IPS-11a (cell line): ENCODE measurements around the gene NHLRC3.
A peak's percentile ranks its signal among the peaks of the same experiment; 100 is the strongest.
"Not testable (repeated sequence)": the region's sequence is repeated elsewhere in the genome, so short reads cannot be mapped to it uniquely, and the experiment has no call there.

Source experiments
- H3K4me3 ChIP-seq: one replicate; pipeline ENCODE4 v1.5.1; 2013; ENCODE audit warnings: low read depth, low read length, control low read depth

Gene NHLRC3, protein sequence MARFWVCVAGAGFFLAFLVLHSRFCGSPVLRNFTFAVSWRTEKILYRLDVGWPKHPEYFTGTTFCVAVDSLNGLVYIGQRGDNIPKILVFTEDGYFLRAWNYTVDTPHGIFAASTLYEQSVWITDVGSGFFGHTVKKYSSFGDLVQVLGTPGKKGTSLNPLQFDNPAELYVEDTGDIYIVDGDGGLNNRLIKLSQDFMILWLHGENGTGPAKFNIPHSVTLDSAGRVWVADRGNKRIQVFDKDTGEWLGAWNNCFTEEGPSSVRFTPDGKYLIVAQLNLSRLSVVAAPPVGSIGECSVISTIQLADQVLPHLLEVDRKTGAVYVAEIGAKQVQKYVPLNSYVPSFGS

DNA sequence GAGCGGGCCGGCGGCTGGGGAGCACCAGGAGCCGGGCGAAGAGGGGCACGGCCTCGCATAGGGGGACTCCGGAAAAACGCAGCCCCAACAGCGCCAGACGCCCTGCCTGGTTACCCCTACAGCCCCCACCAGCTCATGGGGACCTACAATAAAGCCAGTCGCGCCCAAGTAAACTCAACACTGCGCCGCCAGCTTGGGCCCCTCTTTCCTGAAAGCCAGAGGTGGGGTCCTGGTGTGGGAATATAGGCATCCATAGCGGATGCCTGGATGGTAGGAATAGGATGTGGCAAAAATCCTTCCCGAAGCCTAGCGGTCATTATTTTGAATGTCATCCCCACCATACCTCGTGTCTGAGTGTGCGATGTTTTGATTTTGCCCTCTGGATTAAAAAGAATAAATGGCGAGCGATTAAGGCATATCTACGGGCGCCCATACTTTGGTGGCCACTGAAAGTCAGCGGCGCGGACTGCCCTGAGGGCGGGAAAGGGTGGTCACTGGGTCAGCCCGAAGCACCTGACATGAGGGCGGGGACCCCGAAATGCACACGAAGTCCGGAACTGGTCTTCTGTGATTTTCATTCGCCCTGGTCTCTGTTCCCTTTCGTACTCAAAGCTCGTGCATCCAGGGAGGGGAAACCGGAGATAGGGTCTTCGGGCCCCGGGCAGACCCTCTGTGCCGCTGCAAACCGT, at the start of gene NHLRC3, which contains the start of gene PROSER1:
Gene NHLRC3 (plus strand): TSS at position 577 of the 689 bp plus-strand sequence. CDS start 184 bp downstream, outside the sequence.
Gene PROSER1 (minus strand): TSS at position 210 of the 689 bp plus-strand sequence. CDS start 847 bp downstream, outside the sequence.
- H3K4me3 ChIP-seq = peak within 1 kb of the TSS; percentile 79

DNA sequence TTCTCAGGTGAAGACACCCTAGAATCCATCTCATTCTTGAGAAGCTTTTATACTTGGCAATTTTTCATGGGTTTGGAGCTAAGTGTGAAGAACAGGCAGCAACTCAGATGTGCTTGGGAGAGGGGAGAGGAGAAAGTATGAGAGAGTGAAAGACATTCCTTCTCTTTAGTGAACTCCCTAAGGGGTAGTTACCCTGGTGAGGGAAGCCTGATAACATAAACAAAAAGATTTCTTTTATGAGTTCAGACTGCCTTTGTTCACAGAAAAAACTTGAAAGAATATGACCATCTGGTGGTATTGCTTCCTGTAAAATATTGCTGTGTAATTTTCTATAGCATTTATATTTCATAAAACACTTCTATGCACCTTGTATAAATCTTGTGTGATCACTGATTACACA, 47.6 kb upstream of the NHLRC3 start, which contains the start of gene STOML3:
Gene STOML3 (minus strand): TSS at position 139 of the 400 bp plus-strand sequence. CDS start 110 bp downstream, at position 29.
- H3K4me3 ChIP-seq = no peak within 1 kb of the TSS

DNA sequence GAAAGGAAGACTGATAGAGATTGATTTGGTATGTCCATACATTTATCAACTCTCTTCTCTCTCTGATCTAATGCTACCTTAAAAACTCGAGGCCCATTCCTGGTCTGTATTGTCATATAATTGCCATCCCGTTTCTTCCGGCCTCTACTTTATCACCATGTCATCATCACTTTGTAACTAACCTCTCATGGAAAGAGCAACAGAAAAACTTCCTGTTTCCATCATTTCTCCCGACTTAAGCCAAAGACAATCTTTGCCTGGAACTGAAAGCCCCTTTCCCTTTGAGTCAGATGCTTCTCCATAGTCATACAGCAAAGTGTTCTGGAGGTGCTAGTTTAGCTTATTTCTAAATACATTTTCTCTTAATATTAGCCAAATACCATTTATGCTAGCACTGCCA, 44.9 kb upstream of the NHLRC3 start:
- H3K4me3 ChIP-seq = no peak overlapping the region

DNA sequence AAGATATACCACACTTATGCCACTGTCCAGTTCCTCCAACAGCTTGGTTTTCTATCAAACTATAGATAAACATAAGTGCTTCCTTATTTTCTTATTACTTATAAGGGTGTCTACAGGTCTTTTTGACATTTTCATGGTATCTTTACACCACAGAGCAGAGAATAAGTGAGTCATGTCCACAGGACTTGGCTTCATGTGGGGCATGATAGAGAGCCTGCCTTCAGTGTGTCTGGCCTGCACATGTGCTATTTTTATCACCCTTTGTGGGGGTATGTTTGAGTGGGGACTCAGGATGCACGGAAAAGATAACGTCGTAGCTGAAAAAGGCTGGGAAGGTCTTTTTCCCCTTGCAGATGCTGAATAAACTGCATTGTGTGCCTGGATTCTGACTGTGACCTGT, 39.5 kb upstream of the NHLRC3 start:
- H3K4me3 ChIP-seq = no peak overlapping the region

DNA sequence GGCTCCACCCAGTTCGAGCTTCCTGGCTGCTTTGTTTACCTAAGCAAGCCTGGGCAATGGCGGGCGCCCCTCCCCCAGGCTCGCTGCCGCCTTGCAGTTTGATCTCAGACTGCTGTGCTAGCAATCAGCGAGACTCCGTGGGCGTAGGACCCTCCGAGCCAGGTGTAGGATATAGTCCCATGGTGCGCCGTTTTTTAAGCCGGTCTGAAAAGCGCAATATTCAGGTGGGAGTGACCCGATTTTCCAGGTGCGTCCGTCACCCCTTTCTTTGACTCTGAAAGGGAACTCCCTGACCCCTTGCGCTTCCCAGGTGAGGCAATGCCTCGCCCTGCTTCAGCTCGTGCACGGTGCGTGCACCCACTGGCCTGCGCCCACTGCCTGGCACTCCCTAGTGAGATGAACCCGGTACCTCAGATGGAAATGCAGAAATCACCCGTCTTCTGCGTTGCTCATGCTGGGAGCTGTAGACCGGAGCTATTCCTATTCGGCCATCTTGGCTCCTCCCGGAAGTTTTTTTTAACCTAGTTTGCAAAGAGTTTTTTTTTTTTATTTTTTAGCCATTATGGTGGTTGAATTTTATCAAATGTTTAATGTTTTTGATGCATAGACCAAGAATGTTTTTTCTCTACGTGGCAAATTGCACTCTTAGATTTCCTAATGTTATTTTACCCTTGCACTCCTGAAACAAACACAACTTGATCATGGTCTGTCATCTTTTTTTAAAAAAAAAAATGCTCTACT, 31.7 kb upstream of the NHLRC3 start:
- H3K4me3 ChIP-seq = not testable (repeated sequence)

DNA sequence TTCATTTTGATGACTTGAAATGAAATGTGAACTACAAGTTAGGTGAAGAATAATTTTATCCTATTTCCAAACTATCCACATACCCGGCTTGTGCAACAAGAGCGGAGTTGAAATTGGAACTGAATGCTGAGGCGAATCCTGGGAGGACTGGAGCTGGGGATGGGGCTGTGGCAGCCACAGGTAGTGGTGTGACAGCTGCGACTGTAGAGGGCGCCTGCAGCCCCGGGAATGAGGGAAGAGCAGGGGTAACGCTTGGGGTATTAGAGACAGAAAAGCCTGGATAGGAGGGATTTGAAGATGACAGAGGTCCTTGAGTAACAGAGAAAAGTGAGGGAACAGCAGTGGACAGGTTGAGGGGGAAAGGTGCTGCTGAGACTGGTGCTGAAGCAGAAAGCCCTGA, 25.6 kb upstream of the NHLRC3 start:
- no peak overlapping the region for H3K4me3 ChIP-seq

DNA sequence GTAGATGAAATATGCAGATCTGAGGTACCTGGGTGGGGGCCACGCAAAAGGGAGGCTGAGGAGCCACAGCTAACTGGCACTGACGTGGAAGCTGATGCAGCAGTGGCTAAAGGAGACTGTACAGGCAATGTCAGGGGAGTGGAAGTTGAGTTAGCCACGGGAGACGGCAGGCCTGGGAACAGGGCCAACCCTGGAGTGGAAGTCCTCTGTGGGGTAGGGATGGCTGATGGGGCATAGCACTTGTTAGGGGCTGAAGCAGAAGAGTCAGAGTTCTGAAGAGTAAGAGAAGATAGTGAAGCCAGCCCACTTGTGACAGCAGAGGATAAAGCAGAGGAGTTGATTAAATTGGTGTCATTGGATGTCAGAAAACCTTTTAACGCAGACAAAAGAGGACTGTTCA, 24.8 kb upstream of the NHLRC3 start:
- H3K4me3 ChIP-seq = no peak overlapping the region

DNA sequence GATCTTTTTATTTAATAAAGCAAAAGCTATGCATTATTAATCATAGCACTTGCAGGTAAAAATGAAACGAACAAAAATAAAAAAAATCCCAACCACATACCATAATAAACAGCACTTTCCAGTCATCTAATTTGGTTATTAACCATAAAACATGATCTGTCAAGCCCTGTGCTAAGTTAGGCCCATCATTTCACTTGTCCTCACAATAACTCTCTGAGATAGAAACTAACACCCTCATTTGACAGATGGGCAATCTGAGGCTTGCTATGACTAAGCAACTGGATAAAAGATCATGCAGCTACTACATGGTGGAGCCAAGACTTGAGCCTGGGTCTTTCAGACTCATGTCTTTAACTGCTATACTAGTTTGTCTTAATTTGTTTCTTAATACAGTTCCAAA, 22.2 kb upstream of the NHLRC3 start:
- no peak overlapping the region for H3K4me3 ChIP-seq

DNA sequence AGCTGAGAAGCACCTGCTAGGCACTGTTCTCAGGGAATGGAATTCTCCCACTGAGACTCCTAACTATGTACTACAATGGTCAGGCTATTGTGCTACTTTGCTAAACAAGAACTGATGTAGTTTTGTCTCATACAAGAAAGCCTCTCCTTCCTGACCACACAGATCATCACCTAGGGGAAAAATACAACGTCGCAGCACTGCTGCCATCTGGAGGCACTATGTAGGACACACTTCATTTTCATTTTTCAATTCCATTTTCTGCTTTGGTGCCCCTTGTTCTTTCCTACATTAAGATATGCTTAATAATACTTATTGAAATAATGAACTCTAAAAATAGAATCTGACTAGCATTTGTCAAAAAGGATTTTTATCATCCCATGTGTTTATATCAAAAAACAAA, 21.5 kb upstream of the NHLRC3 start:
- H3K4me3 ChIP-seq = no peak overlapping the region

DNA sequence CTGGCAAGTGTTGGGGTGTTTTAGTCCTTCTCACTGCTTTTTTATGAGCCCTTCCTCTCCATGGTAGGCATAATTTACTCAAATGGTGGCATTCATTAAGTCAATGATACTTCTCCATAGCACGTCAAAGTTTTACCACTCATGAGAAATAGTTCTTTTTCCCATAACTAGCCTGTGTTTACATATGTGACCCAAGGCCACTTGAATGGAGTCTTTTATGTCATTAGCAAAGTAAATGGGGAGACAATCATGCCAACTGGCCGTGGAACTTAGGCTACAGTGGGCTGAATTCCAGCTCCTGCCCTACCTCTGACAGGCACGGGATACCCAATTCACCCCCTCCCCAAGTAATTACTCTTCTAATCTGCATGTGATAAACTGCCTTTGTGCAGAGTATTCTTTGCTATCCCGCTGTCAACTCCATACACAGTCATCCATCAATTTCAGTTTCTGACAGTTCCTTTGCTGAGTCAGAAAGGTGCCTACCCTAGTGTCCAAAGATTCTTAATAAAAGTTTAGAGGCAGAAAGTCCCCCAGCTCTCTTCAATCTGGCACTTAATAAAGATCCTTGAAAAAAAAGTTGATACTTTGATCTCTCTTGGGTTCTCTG, 17.3 kb upstream of the NHLRC3 start:
- H3K4me3 ChIP-seq = no peak overlapping the region

DNA sequence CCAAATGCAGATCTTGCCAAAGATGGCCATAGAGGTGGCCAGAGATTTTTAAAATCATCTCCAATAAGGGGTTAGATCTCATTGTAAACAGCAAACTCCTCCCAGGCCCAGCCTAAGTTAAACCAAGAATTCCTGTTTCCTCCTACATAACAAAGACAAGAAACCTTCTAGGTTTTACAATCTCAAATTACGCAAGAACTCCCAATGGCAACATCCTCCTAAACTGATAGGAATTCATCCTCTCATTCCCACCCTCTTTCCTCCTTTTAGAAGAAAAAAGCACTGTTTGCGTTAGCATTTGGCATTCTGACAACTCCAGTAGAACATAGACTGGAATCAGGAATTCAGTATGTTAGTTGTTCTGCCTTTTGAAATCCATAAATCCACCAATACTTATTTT, 14.9 kb upstream of the NHLRC3 start:
- H3K4me3 ChIP-seq = no peak overlapping the region

DNA sequence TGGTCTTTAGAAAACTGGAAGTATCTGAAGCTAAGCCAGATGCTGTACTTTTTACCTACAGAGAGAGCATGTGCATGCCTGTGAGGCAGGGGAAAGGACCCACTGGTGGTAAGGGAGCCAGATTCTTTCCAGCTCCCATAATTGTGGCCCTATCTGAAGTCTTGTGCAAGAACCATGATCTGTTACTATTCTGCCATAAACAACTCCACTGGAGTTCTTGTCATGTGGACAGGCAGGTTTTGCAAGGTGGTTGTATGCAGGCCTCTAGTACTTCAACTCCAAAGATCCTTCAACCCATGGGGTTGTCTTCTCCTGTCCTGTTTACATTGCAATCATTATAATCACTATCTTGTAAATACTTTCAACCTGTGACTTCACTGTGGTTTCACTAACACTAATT, 14.5 kb upstream of the NHLRC3 start:
- no peak overlapping the region for H3K4me3 ChIP-seq

DNA sequence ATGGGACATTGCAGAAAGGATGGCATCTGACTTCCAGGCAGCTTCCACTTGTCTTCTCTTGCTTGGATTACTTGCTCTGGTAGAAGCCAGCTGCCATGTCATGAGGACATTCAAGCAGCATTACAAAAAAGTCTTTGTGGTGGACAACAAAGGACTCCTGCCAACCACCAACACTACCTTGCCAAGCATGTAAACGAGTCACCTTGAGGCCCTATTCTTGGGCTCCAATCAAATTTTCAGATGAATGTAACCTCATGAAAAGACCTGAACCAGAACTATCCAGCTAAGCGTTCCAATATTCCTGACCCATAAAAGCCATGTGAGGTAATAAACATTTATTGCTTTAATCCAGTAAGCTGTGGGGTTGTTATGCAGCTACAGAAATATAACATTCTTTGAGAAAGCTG, 12.8 kb upstream of the NHLRC3 start:
- no peak overlapping the region for H3K4me3 ChIP-seq

DNA sequence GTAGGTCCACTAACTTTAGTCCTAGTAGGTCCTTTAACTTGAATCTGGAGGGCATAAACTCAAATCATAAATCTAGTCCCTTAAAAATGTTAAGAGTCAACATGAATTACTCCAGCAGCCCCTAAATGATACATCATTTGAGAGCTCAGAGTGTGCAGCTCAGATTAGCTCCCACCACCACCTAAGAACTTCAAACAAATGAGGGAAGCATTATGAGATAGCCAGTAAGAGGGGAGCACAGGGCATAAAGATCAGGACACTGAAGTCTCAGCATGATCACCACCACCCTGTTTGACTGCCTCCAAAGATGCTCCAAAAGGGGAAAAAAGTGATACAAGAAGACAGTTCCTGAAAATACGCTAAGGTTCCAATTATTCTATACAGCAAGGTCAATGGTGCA, 6.1 kb upstream of the NHLRC3 start:
- no peak overlapping the region for H3K4me3 ChIP-seq

DNA sequence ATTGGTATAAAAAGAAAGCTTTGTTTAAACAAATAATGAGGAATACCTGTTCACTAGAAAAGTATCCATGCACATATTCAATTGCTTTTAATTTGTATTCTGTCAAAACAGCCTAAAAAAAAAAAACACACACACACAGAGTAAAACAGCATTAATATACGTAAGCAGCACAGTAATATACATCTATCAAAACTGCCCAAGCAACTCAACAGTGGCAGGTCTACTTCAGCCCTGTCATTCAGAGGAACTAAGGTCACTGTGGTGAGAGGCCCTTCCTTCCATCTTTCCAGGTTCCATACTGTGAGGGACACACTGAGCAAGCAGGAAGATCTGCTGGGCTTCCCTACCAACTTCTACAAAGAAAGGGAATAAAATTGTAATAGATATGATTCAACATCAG, 4.2 kb upstream of the NHLRC3 start:
- H3K4me3 ChIP-seq = no peak overlapping the region

DNA sequence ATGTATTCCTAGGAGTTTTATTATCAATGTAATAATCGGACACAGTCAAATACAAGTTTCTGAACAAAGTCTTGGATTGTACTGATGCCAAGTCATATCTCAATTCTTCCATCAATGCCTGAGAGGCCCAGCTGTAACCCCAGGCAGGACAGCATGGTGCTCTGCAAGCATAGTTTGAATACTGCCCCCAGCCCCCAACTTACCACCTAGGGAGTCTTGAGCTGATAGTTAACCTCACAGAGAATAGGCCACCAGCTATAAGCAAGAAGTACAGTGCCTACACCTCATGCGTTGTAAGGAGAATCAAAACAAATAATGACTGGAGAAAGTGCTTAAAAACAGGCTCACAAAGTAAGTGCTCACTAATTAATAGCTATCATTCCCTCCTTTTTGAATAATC, 3.1 kb upstream of the NHLRC3 start:
- H3K4me3 ChIP-seq = peak overlapping the region; percentile 79

DNA sequence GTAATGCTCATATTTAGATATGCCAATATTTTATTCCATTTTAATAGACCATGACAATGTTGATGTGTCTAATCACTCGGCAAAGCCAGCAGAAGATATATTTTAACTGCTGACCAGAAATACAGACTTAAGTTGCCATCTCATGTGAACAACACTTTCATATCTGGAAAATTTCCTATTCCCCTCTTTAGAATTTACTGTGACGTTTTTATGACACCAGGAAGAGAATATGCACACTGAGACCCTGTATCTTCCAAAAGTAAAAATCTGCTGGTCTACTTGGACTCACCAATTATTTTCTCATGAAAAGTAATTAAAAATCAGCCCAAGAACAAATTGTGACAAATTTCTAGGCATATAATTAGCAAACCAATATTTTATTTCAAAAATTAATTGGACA, 2.5 kb upstream of the NHLRC3 start:
- peak overlapping the region; percentile 79 for H3K4me3 ChIP-seq

DNA sequence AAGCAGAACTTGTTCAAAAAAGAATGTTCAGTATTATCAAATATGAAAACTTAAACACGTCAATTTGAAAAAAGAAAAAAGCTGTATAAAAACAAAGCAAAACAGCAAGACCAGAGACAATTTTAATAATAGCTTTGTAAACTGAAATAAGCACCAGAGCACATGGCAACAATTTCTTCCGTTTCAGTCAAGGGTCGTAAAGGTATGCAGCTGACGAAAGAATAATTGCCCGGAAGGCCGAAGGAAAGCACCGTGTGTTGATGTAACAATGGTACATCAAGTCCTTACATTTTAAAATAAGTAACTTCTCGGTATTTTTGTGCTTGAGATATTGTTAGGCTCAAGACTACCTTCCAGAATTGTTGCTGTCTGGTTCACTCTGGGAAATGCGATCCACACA, 2.0 kb upstream of the NHLRC3 start:
- peak overlapping the region; percentile 79 for H3K4me3 ChIP-seq

DNA sequence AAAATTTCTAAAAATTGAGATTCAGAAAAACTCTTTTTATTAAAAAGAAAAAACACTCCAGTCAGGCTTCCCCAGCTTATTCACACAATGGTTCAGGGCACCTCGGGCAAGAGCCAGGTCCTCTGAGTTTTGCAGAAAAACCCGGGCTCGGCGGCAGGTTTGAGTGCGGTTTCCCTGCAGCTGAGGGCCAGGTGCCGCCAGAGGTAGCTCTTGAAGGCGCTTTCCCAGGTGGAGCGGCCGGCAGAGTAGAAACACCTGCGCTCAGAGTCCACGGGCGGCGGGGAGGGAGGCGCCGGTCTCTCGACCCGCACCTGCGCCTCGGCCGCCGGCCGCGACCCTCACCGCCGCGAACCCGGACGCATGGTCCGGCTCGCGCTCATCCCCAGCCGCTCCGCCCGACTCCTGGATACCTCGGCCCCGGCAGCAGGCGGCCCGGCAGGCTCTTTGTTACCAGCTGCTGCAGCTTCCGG, 811 bp upstream of the NHLRC3 start:
- H3K4me3 ChIP-seq = peak overlapping the region; percentile 79

DNA sequence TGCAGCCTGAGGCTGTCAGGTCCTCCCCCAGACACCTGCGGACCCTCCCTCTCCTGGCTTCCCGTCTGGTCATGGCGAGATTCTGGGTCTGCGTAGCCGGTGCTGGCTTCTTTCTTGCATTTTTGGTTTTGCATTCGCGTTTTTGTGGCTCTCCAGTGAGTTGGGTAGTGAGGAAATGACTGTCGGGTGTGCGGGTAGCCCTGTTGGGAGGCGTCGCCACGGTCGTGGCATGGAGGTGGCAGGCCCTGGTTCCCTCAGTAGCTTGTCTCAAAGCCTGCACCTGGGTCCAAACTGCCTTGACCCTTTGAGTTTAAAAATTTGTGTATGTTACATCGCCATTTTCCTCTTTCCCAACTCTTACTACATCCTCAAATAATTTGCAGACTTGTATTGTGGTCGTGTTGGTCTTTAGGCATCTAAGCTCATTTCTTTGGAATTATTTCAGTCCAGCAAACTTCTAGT, 344 bp downstream of the NHLRC3 start:
- peak overlapping the region; percentile 79 for H3K4me3 ChIP-seq

DNA sequence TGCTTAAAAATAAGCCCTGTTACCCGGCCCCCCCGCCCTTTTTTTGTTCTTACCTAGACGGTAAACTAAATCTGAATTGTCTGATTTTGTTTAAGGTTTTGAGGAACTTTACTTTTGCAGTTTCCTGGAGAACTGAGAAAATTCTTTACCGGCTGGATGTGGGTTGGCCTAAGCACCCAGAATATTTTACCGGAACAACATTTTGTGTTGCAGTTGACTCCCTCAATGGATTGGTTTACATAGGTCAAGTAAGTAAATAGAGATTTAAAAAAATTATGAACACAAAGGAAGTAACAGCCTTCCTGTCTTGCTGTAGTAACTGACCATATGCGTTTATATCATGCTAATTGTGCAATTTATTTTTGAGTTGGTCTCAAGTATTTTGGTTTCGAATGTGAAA, 785 bp downstream of the NHLRC3 start:
- no peak overlapping the region for H3K4me3 ChIP-seq
